Measurements from ENCODE around the gene NPTXR.
"Not testable (repeated sequence)": the region's sequence is repeated elsewhere in the genome, so short reads cannot be mapped to it uniquely, and the experiment has no call there.

DNA sequence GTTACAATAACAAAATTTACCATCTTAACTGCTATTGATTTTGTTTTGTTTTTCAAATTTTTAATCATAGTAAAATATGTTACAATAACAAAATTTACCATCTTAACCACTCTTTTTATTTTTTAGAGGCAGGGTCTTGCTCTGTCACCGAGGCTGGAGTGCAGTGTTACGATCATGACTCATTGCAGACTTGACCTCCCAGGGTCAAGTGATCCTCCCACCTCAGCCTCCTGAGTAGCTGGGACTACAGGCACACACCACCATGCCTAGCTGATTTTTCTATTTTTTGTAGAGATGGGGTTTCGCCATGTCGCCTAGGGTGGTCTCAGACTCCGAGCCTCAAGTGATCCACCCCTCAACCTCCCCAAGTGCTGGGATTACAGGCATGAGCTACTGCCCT, 10.1 kb upstream of the NPTXR start:
- TF ChIP-seq, protein P1, sequence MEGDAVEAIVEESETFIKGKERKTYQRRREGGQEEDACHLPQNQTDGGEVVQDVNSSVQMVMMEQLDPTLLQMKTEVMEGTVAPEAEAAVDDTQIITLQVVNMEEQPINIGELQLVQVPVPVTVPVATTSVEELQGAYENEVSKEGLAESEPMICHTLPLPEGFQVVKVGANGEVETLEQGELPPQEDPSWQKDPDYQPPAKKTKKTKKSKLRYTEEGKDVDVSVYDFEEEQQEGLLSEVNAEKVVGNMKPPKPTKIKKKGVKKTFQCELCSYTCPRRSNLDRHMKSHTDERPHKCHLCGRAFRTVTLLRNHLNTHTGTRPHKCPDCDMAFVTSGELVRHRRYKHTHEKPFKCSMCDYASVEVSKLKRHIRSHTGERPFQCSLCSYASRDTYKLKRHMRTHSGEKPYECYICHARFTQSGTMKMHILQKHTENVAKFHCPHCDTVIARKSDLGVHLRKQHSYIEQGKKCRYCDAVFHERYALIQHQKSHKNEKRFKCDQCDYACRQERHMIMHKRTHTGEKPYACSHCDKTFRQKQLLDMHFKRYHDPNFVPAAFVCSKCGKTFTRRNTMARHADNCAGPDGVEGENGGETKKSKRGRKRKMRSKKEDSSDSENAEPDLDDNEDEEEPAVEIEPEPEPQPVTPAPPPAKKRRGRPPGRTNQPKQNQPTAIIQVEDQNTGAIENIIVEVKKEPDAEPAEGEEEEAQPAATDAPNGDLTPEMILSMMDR (conservative IDR thresholded peaks at IDR 0.05; ENCODE audit: low read depth, low read length), result not testable (repeated sequence)
- not testable (repeated sequence) for TF ChIP-seq MXI1 (IDR thresholded peaks at IDR 0.05; ENCODE audit: borderline replicate concordance, low read depth, low read length); CEBPB (IDR thresholded peaks at IDR 0.05; ENCODE audit: low read depth, low read length); POLR2A (IDR thresholded peaks at IDR 0.05; ENCODE audit: low read depth, low read length); BHLHE40 (IDR thresholded peaks at IDR 0.05; ENCODE audit: low read depth, low read length); MAFK (IDR thresholded peaks at IDR 0.05; ENCODE audit: low read depth, low read length); RAD21 (IDR thresholded peaks at IDR 0.05; ENCODE audit: low read length); RFX5 (IDR thresholded peaks at IDR 0.05; ENCODE audit: low read depth, low read length); CHD1 (IDR thresholded peaks at IDR 0.05; ENCODE audit: low read depth, low read length); FOS (IDR thresholded peaks at IDR 0.05; ENCODE audit: low read depth, low read length)
- TF ChIP-seq, protein P2, sequence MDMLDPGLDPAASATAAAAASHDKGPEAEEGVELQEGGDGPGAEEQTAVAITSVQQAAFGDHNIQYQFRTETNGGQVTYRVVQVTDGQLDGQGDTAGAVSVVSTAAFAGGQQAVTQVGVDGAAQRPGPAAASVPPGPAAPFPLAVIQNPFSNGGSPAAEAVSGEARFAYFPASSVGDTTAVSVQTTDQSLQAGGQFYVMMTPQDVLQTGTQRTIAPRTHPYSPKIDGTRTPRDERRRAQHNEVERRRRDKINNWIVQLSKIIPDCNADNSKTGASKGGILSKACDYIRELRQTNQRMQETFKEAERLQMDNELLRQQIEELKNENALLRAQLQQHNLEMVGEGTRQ (IDR thresholded peaks at IDR 0.05; ENCODE audit: low read depth, low read length), result not testable (repeated sequence)
- TF ChIP-seq, protein P3, sequence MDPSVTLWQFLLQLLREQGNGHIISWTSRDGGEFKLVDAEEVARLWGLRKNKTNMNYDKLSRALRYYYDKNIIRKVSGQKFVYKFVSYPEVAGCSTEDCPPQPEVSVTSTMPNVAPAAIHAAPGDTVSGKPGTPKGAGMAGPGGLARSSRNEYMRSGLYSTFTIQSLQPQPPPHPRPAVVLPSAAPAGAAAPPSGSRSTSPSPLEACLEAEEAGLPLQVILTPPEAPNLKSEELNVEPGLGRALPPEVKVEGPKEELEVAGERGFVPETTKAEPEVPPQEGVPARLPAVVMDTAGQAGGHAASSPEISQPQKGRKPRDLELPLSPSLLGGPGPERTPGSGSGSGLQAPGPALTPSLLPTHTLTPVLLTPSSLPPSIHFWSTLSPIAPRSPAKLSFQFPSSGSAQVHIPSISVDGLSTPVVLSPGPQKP (IDR thresholded peaks at IDR 0.05; ENCODE audit: borderline replicate concordance, low read depth, low read length), result not testable (repeated sequence)

All from IMR-90 (cell line).